ENCODE data around the gene TRAF4.
"Not testable (repeated sequence)": the region's sequence is repeated elsewhere in the genome, so short reads cannot be mapped to it uniquely, and the experiment has no call there.

GRCh38 chr17:28735913-28736769 lies 7.7 kb upstream of the TRAF4 start:
- not testable (repeated sequence) for TF ChIP-seq CTCF (IDR thresholded peaks at IDR 0.05; ENCODE audit: low read length); EZH2 (optimal IDR thresholded peaks at IDR 0.05; ENCODE audit: low read depth, low read length); EZH2phosphoT487 (IDR thresholded peaks at IDR 0.05; ENCODE audit: low read length)
